A673 (cell line): Measurements from ENCODE around the gene CUX1. TPM values are rescaled to one million over a fixed set of nuclear protein-coding genes. Genes with fewer than 3 reads are reported as not detected.

Experiments used
- BruUV-seq: library from RNA; stranded (reverse); fragments of 400-500 nt; replicated peaks from 2 replicates; lab custom pipeline; 2021; lab: Mats Ljungman, UMichigan
- CTCF ChIA-PET: fragments of 300-600 bp; sonication (Branson Sonifier 250); formaldehyde crosslinking; loops from one replicate; lab custom pipeline; 2022; ENCODE audit warnings: antibody characterized with exemption; lab: Charles Lee
- POLR2A ChIA-PET: fragments of 300-600 bp; sonication (Branson Sonifier 250); formaldehyde crosslinking; loops from one replicate; lab custom pipeline; 2022; ENCODE audit warnings: antibody characterized with exemption; ENCODE audit not compliant: low non-redundant PET; lab: Charles Lee
- DNase-seq: peaks from one replicate; pipeline ENCODE4 v3.0.0-alpha.2; 2015; ENCODE audit warnings: low spot score
- H3K27ac ChIP-seq: fragments of 200-600 bp; sonication (generic); 2 replicates; pipeline ENCODE4 v1.5.1; 2016; ENCODE audit warnings: mixed run types, low read depth, mild to moderate bottlenecking, mixed read lengths, antibody characterized with exemption, low read length; ENCODE audit not compliant: poor library complexity, severe bottlenecking
- H3K27me3 ChIP-seq: fragments of 200-600 bp; sonication (generic); replicated peaks from 2 replicates; pipeline ENCODE4 v1.6.1; 2017; ENCODE audit warnings: mixed run types, low read depth, mild to moderate bottlenecking, mixed read lengths, antibody characterized with exemption, low read length; ENCODE audit not compliant: insufficient read depth, poor library complexity
- H3K36me3 ChIP-seq: fragments of 200-600 bp; sonication (generic); 2 replicates; pipeline ENCODE4 v1.6.1; 2016; ENCODE audit warnings: mixed run types, mild to moderate bottlenecking, mixed read lengths, antibody characterized with exemption, low read length; ENCODE audit not compliant: insufficient read depth, poor library complexity, severe bottlenecking
- H3K4me1 ChIP-seq: fragments of 200-600 bp; sonication (generic); 2 replicates; pipeline ENCODE4 v1.6.1; 2017; ENCODE audit warnings: mixed run types, mild to moderate bottlenecking, mixed read lengths, antibody characterized with exemption, low read length; ENCODE audit not compliant: insufficient read depth, poor library complexity, severe bottlenecking
- H3K4me3 ChIP-seq: fragments of 200-600 bp; sonication (generic); 2 replicates; pipeline ENCODE4 v1.5.1; 2016; ENCODE audit warnings: low read depth, mixed run types, mild to moderate bottlenecking, mixed read lengths, low read length; ENCODE audit not compliant: poor library complexity, severe bottlenecking
- H3K9me3 ChIP-seq: fragments of 200-600 bp; sonication (generic); 2 replicates; pipeline ENCODE4 v1.6.1; 2016; ENCODE audit warnings: mixed run types, low read depth, mild to moderate bottlenecking, mixed read lengths, antibody characterized with exemption, low read length; ENCODE audit not compliant: poor library complexity, severe bottlenecking
- CTCF ChIP-seq: fragments of 300-800, 200-600 bp; sonication (generic); conservative IDR thresholded peaks from 2 replicates; pipeline ENCODE4 v1.5.1; 2017; ENCODE audit warnings: low read depth, mild to moderate bottlenecking, antibody characterized with exemption, low read length, moderate library complexity, mixed read lengths
- EZH2 ChIP-seq: fragments of 200-600 bp; sonication (generic); IDR thresholded peaks from 2 replicates; pipeline ENCODE4 v1.6.1; 2017; ENCODE audit warnings: borderline replicate concordance, low read depth, mild to moderate bottlenecking, mixed read lengths, antibody characterized with exemption, low read length; ENCODE audit not compliant: poor library complexity, severe bottlenecking
- intact Hi-C: fragments of 100-400 bp; cut with micrococcal nuclease; formaldehyde crosslinking; loops from one replicate; pipeline ENCODE4 v1.10.0; 2022; ENCODE audit not compliant: unreplicated experiment
- total RNA-seq: library from RNA; stranded (reverse); gene quantifications from 2 replicates; pipeline ENCODE4 v1.2.3, GENCODE V29; 2021

The CUX1 gene
- total RNA-seq, 1 experiment from 2014 or later: 49.4 TPM

GRCh38 chr7:102318482-102318971 lies 501.1 kb downstream of the CUX1 start:
- BruUV-seq: no TSS peak
- Histone ChIP-seq H3K36me3 (no peaks in the 10 kb centered on the region), H3K4me3 (no peak overlapping the region), H3K27me3 (no peaks in the 10 kb centered on the region), H3K27ac (no peak overlapping the region), H3K9me3 (no peaks in the 10 kb centered on the region), H3K4me1 (no peaks in the 10 kb centered on the region)
- CTCF ChIA-PET: no interaction called here
- TF ChIP-seq EZH2 (no peak), CTCF (no peak)
- no peak for DNase-seq
- intact Hi-C loops: no loop called here
- POLR2A ChIA-PET: no interaction called here

GRCh38 chr7:102319671-102320070 lies 502.2 kb downstream of the CUX1 start:
- intact Hi-C loops: no loop called here
- ChIA-PET POLR2A (interaction anchor here (0.6 kb wide), 1 partner anchor 1243 kb away, joined by 4 read pairs; no protein-coding TSS in a partner anchor), CTCF (no interaction called here)

GRCh38 chr7:102320181-102320580 lies 502.8 kb downstream of the CUX1 start:
- H3K4me1 ChIP-seq: no peaks in the 10 kb centered on the region
- H3K36me3 ChIP-seq: no peaks in the 10 kb centered on the region
- DNase-seq: no peak
- ChIA-PET CTCF (no interaction called here), POLR2A (no interaction called here)
- no peak for TF ChIP-seq EZH2
- no peak for TF ChIP-seq CTCF
- intact Hi-C loops: no loop called here
- H3K27ac ChIP-seq: no peak overlapping the region
- BruUV-seq: no TSS peak
- H3K27me3 ChIP-seq: no peaks in the 10 kb centered on the region
- H3K4me3 ChIP-seq: no peak overlapping the region
- H3K9me3 ChIP-seq: no peaks in the 10 kb centered on the region

More at GRCh38 chr7:102319671-102320070, 502.2 kb downstream of the CUX1 start:
- H3K27ac ChIP-seq: no peak overlapping the region
- H3K4me3 ChIP-seq: no peak overlapping the region
- H3K9me3 ChIP-seq: no peaks in the 10 kb centered on the region
- TF ChIP-seq EZH2: no peak
- TF ChIP-seq CTCF: no peak
- no TSS peak for BruUV-seq
- H3K4me1 ChIP-seq: no peaks in the 10 kb centered on the region
- no peaks in the 10 kb centered on the region for H3K36me3 ChIP-seq
- H3K27me3 ChIP-seq: no peaks in the 10 kb centered on the region
- DNase-seq: no peak
